AG04450 (cell line): Measurements from ENCODE around the gene CACNA2D3. TPM values are rescaled to one million over a fixed set of nuclear protein-coding genes. Genes with fewer than 3 reads are reported as not detected.

Experiments used
- CTCF ChIA-PET: fragments of 300-600, 350-600 bp; formaldehyde crosslinking; extraction: SDS; loops from one replicate; lab custom pipeline; 2022; ENCODE audit warnings: antibody characterized with exemption, inconsistent platforms; lab: Charles Lee
- POLR2A ChIA-PET: fragments of 350-600 bp; formaldehyde crosslinking; extraction: SDS; loops from one replicate; lab custom pipeline; 2021; ENCODE audit warnings: antibody characterized with exemption, inconsistent platforms; lab: Yijun Ruan, JAX
- DNase-seq: peaks from one replicate; pipeline ENCODE4 v3.0.0-alpha.2; 2011; ENCODE audit warnings: low read depth, low spot score
- H3K27ac ChIP-seq: one replicate; pipeline ENCODE4 v1.5.1; 2012; ENCODE audit warnings: low read depth, low read length, control low read depth
- H3K27me3 ChIP-seq: one replicate; pipeline ENCODE4 v1.6.0; 2012; ENCODE audit warnings: low read length; ENCODE audit not compliant: control insufficient read depth, insufficient read depth
- H3K4me3 ChIP-seq: 2 replicates; pipeline ENCODE4 v1.5.1; 2011; ENCODE audit warnings: mild to moderate bottlenecking, low read depth, low read length, control low read depth
- H3K9me3 ChIP-seq: 2 replicates; pipeline ENCODE4 v1.5.1; 2012; ENCODE audit warnings: low read length; ENCODE audit not compliant: control insufficient read depth, insufficient read depth
- CTCF ChIP-seq: IDR thresholded peaks from 2 replicates; pipeline ENCODE4 v1.5.1; 2011; ENCODE audit warnings: low read depth, low read length, control low read depth, inconsistent platforms
- polyA plus RNA-seq: library from polyadenylated mRNA; depleted of rRNA; stranded (reverse); fragments of >200 nt; gene quantifications from 2 replicates; pipeline ENCODE4 v1.2.3, GENCODE V29; 2011

CACNA2D3 gene
- polyA plus RNA-seq, 1 experiment: 0.32 TPM

GRCh38 chr3:54764911-54765310, 642.6 kb downstream of the CACNA2D3 start:
- Histone ChIP-seq H3K9me3 (no peaks in the 10 kb centered on the region), H3K27me3 (no peaks in the 10 kb centered on the region), H3K27ac (no peak overlapping the region), H3K4me3 (no peak overlapping the region)
- POLR2A ChIA-PET: no interaction called here
- no peak for DNase-seq
- no peak for TF ChIP-seq CTCF
- CTCF ChIA-PET: no interaction called here

- no peak for DNase-seq
- H3K9me3 ChIP-seq: no peaks in the 10 kb centered on the region
- H3K27me3 ChIP-seq: no peaks in the 10 kb centered on the region
- ChIA-PET POLR2A (no interaction called here), CTCF (no interaction called here)
- no peak overlapping the region for H3K27ac ChIP-seq
- no peak overlapping the region for H3K4me3 ChIP-seq
- TF ChIP-seq CTCF: no peak
These were observed 648.7 kb downstream of the CACNA2D3 start for GRCh38 chr3:54771050-54771449.

GRCh38 chr3:54772051-54772450, 649.7 kb downstream of the CACNA2D3 start:
- POLR2A ChIA-PET: no interaction called here

GRCh38 chr3:54772746-54773145, 650.4 kb downstream of the CACNA2D3 start:
- Histone ChIP-seq H3K27me3 (no peaks in the 10 kb centered on the region), H3K9me3 (no peaks in the 10 kb centered on the region), H3K4me3 (no peak overlapping the region), H3K27ac (no peak overlapping the region)
- no peak for DNase-seq
- ChIA-PET CTCF (interaction anchor here (1.2 kb wide), 1 partner anchor 9 kb away, joined by 3 read pairs; no protein-coding TSS in a partner anchor), POLR2A (no interaction called here)
- TF ChIP-seq CTCF: no peak

More at GRCh38 chr3:54772051-54772450, 649.7 kb downstream of the CACNA2D3 start:
- no peaks in the 10 kb centered on the region for H3K9me3 ChIP-seq
- CTCF ChIA-PET: interaction anchor here (1.2 kb wide), 1 partner anchor 10 kb away, joined by 3 read pairs; no protein-coding TSS in a partner anchor
- H3K4me3 ChIP-seq: no peak overlapping the region
- no peak for TF ChIP-seq CTCF
- H3K27me3 ChIP-seq: no peaks in the 10 kb centered on the region
- H3K27ac ChIP-seq: no peak overlapping the region
- no peak for DNase-seq

- POLR2A ChIA-PET: no interaction called here
These were observed 650.9 kb downstream of the CACNA2D3 start for GRCh38 chr3:54773271-54773670.

More at GRCh38 chr3:54773271-54773670, 650.9 kb downstream of the CACNA2D3 start:
- no peak for DNase-seq
- TF ChIP-seq CTCF: no peak
- H3K27me3 ChIP-seq: peaks cover 2% of the 10 kb centered on the region
- no peak overlapping the region for H3K27ac ChIP-seq
- no peaks in the 10 kb centered on the region for H3K9me3 ChIP-seq
- CTCF ChIA-PET: interaction anchor here (1.2 kb wide), 1 partner anchor 9 kb away, joined by 3 read pairs; no protein-coding TSS in a partner anchor
- no peak overlapping the region for H3K4me3 ChIP-seq
